ENCODE results near the gene BARX1.

The BARX1 gene

GRCh38 chr9:93903886-93904648 lies 51.1 kb downstream of the BARX1 start:
- in situ Hi-C loops (cut with MboI; ENCODE audit: low sequenced_read_pairs), result no loop called here

DNA sequence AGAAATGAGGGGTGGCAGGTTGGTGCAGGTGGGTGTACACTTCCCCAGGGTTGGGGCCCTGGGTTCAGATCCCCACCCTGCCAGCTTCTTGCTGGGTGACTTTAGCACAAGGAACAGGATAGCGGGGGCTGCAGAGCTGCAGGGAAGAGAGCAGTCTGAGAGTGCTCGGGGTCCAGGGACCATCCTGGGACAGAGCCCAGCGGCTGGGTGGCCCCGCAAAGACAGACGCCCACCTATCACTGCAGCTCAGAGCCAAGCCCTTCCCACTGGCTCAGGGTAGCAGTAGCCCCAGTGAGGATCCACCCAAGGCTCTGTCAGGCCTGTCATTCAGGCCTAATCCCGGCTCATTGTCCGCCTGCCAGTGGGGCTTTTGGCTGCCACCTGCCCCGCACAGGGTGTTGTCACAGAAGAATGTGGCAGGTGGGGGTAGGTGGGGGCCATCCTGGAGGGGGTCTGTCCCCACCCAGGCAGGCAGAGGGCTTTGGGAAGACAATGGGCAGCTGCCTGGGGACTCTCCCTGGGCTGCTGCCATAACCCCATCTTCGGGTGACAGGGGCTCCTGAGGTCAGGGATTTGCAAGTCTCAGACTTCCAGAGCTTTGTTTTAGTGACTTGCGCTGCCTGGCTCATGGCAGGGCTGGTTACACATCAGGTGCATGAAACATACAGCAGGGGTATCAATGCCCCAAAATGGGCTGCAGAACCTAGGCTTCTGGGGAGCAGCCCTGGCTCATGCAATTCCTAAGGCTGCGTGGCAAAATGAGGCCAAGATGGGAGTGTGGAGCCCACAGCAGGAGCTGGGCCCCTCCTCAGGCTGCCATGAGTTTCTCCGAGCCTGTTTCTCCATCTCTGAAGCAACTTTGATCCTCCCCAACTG lies 52.1 kb downstream of the BARX1 start:
- in situ Hi-C loops (cut with MboI; ENCODE audit: low sequenced_read_pairs), result no loop called here

GRCh38 chr9:93902051-93902779 lies 52.9 kb downstream of the BARX1 start:
- in situ Hi-C loops (cut with MboI; ENCODE audit: low sequenced_read_pairs), result no loop called here

All from HL-60/S4 treated with retinoic acid at 250 ng/mL for 4 days and 3 days (cell line).